Stimulated activated CD4-positive, alpha-beta T cell treated with anti-CD3 and anti-CD28 coated beads, Interleukin-15, amount 100 ng/mL, for 1 hour (primary cell): ENCODE results near the gene PANK1.

Experiments used
- DNase-seq, 2 donors: peaks; one replicate each; pipeline ENCODE4 v3.0.0-alpha.2; 2020; ENCODE audit warnings: low read depth in 1 of 2, low spot score in 1 of 2

The PANK1 gene

GRCh38 chr10:89536013-89536354 is 109.1 kb downstream of the PANK1 start:
- no peak for DNase-seq

DNA sequence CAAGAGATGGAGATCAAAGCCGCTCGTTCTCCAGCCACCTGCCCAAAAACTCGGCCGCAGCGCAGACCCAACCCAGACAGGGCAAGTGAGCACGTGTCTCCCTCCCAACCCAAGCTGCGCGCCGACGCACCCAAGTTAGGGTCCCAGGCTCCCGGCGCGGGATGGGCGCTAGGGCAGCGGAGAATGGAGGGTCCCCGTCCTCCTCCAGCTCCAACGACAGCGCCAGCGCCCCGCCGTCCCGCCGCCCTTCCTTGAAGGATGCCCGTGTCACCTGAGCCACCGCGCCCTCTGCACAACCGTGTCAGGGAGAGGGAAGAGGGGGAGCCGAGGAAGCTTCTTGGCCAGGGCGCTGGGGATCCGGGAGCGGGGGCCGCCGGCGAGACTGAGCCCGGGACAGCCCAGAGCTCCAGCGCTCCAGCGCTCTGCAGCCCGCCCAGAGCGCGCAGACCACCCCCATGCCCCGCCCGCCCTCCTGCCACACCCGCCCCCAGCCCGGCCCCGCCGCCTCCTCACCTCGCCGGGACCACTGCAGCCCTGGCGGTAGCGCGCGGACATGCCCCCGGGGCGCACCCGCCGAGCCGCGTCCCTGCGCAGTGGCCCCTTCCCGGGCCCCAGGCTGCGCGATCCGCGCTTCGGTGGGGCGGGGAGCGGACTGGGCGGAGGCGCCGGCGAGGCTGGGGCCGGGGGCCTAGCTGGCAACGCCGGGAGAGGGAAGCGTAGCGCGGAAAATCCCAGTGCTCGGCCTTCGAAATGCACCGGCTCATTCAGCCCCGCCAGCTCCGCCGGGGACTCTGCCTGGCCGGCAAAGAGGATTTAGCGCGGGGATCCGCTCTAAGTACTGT is 109.7 kb downstream of the PANK1 start, which contains the start of gene SLC16A12:
TSS of gene SLC16A12 (minus strand) at position 424 of the 842 bp plus-strand sequence. CDS start 73,016 bp downstream, outside the sequence.
- DNase-seq, result no peak

DNA sequence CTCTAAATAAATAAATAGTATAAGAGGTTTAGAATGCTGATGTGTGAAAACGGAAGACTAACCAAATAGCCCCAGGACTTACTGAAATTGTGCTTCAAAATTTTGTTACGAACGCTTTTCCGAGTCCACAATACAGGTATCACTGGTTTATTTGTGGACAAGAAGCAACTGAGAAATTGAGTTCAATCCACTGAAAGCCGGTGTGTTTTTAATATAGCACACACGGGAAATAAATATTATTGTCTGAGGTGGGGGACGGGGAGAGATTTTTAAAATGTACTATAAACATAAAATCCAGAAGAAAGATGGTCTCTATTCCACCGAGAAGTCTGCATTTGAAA is 110.2 kb downstream of the PANK1 start:
- no peak for DNase-seq
